ENCODE measurements around the gene ATRIP.

ATRIP gene

DNA sequence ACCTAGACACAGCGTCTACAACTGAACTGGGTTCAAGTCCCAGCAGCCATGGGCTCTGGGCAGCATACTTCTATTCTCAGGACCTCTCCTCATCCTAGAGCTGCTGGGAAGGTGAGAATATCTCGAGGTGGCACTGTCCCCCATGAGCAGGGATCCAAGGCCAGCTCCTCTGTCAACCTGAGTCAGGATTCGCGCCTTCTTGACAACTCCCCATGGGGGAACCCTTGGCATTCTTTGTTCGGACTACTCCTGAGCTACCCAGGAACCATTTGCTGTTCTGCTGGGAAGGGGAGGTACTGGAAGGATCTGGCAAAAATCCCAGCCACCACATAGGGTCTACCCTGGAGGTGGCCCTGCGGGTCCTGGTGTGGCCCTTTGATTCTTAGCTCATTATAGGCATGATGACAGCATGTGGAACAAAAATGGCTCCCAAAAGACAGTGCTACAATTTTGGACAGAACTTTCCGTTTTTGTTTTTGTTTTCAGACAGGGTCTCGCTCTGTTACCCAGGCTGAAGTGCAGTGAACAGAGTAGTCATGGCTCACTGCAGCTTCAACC, 38.9 kb upstream of the ATRIP start:
- no peak for TF ChIP-seq EZH2phosphoT487 (IDR thresholded peaks at IDR 0.05; ENCODE audit: borderline replicate concordance, low read length)
- TF ChIP-seq, protein P1, sequence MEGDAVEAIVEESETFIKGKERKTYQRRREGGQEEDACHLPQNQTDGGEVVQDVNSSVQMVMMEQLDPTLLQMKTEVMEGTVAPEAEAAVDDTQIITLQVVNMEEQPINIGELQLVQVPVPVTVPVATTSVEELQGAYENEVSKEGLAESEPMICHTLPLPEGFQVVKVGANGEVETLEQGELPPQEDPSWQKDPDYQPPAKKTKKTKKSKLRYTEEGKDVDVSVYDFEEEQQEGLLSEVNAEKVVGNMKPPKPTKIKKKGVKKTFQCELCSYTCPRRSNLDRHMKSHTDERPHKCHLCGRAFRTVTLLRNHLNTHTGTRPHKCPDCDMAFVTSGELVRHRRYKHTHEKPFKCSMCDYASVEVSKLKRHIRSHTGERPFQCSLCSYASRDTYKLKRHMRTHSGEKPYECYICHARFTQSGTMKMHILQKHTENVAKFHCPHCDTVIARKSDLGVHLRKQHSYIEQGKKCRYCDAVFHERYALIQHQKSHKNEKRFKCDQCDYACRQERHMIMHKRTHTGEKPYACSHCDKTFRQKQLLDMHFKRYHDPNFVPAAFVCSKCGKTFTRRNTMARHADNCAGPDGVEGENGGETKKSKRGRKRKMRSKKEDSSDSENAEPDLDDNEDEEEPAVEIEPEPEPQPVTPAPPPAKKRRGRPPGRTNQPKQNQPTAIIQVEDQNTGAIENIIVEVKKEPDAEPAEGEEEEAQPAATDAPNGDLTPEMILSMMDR (IDR thresholded peaks at IDR 0.05; ENCODE audit: low read depth, low read length, poor library complexity, severe bottlenecking): no peak
- Histone ChIP-seq H3K4me2 (ENCODE audit: low read length) (no peak overlapping the region), H3K4me3 (ENCODE audit: low read length) (no peak overlapping the region), H3K27ac (ENCODE audit: low read depth, low read length) (no peak overlapping the region), H3K27me3 (ENCODE audit: control insufficient read depth, low read length) (no peaks in the 10 kb centered on the region), H3K36me3 (ENCODE audit: control insufficient read depth, low read length) (no peaks in the 10 kb centered on the region), H4K20me1 (ENCODE audit: control insufficient read depth, insufficient read depth, low read depth, low read length) (no peaks in the 10 kb centered on the region), H3K9me2 (replicated peaks; ENCODE audit: control insufficient read depth, low read length) (no peaks in the 10 kb centered on the region), H3K9me3 (ENCODE audit: control insufficient read depth, insufficient read depth, low read length) (no peaks in the 10 kb centered on the region), H3K4me1 (ENCODE audit: control insufficient read depth, low read length) (no peaks in the 10 kb centered on the region), H3K79me2 (ENCODE audit: control insufficient read depth, low read length) (no peaks in the 10 kb centered on the region), H3F3A (ENCODE audit: control insufficient read depth, insufficient read depth) (no peaks in the 10 kb centered on the region)

DNA sequence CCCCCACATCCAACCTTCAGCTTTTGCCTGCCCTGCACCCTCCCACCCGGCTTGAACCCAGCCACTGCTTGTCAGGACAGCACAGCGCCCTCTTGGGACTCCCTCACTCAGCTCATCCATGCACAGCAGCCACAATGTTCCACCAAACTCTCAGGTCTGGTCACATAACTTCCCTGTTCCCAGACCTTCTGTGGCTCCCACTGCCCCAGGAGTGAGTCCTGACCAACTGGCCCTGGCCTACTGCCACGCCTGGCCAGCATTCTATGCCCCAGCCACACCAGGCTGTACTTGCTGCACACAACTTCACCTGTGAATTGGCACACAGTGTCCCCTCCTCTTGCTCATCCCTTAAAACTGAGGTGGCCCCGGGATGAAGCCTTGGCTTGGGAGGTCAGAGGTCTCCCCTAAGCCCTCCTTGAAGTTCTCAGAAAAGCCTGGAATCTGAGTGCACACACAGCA, 37.7 kb upstream of the ATRIP start:
- no peak overlapping the region for H3K27ac ChIP-seq (ENCODE audit: low read depth, low read length)
- no peak for TF ChIP-seq EZH2phosphoT487 (IDR thresholded peaks at IDR 0.05; ENCODE audit: borderline replicate concordance, low read length)
- TF ChIP-seq, protein P1 (IDR thresholded peaks at IDR 0.05; ENCODE audit: low read depth, low read length, poor library complexity, severe bottlenecking): peak; percentile 64
- H3K4me1 ChIP-seq (ENCODE audit: control insufficient read depth, low read length): no peaks in the 10 kb centered on the region

DNA sequence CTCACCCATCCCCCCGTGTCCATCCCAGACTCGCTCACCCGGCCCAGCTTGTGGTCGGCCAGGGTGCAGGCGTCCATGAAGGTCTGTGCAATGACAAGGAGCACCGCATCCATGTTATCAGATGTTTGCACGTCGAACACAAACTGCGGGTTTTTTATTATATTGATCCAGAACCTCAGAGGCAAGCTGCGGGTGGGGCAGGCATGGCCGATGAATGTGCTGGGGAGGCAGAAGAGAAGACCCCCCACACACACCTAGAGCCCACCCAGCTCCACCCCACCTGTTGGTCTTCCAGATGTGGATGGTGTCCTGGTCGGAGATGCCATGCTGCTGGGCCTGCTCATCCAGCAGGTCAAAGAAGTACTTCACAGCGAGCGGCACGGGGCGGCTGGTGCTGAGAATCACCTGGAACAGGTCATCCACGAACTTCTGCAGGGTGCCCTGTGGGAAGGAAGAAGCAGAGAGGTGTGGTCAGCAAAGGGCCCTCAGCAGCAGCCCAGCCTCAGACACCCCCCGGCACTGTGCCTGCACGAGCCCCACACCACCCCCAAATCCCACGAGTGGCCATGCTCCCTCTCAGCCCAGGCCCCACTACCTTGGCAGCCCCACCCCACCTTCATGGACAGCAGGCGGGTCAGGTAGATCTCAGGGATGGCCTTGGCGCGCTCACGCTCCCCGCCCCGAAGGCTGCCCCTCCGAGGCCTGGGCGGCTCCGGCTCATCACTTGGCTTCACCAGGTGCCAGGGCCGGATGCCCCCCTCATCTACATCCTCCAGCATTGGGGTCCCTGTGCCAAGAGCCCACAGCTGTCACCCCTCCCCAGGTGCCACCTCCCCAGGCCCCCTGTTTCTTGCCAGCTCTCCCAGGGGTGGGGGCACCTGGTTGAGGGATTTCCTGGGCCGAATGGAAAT, 37.0 kb upstream of the ATRIP start:
- Histone ChIP-seq H3K27ac (ENCODE audit: low read depth, low read length) (no peak overlapping the region), H3K36me3 (ENCODE audit: control insufficient read depth, low read length) (no peaks in the 10 kb centered on the region), H3K4me1 (ENCODE audit: control insufficient read depth, low read length) (no peaks in the 10 kb centered on the region), H3K27me3 (ENCODE audit: control insufficient read depth, low read length) (no peaks in the 10 kb centered on the region), H3K4me2 (ENCODE audit: low read length) (no peak overlapping the region), H3K9me3 (ENCODE audit: control insufficient read depth, insufficient read depth, low read length) (no peaks in the 10 kb centered on the region), H3K4me3 (ENCODE audit: low read length) (no peak overlapping the region), H4K20me1 (ENCODE audit: control insufficient read depth, insufficient read depth, low read depth, low read length) (no peaks in the 10 kb centered on the region), H3K9me2 (replicated peaks; ENCODE audit: control insufficient read depth, low read length) (no peaks in the 10 kb centered on the region), H3F3A (ENCODE audit: control insufficient read depth, insufficient read depth) (no peaks in the 10 kb centered on the region), H3K79me2 (ENCODE audit: control insufficient read depth, low read length) (no peaks in the 10 kb centered on the region)
- TF ChIP-seq, protein P1 (IDR thresholded peaks at IDR 0.05; ENCODE audit: low read depth, low read length, poor library complexity, severe bottlenecking): no peak
- TF ChIP-seq EZH2phosphoT487 (IDR thresholded peaks at IDR 0.05; ENCODE audit: borderline replicate concordance, low read length): no peak

More for the DNA sequence above, 37.7 kb upstream of the ATRIP start:
- no peaks in the 10 kb centered on the region for H3F3A ChIP-seq (ENCODE audit: control insufficient read depth, insufficient read depth)
- H3K79me2 ChIP-seq (ENCODE audit: control insufficient read depth, low read length): no peaks in the 10 kb centered on the region
- H3K9me2 ChIP-seq (replicated peaks; ENCODE audit: control insufficient read depth, low read length): no peaks in the 10 kb centered on the region
- no peaks in the 10 kb centered on the region for H3K9me3 ChIP-seq (ENCODE audit: control insufficient read depth, insufficient read depth, low read length)
- H3K4me2 ChIP-seq (ENCODE audit: low read length): no peak overlapping the region
- H3K36me3 ChIP-seq (ENCODE audit: control insufficient read depth, low read length): no peaks in the 10 kb centered on the region
- H3K4me3 ChIP-seq (ENCODE audit: low read length): no peak overlapping the region
- no peaks in the 10 kb centered on the region for H4K20me1 ChIP-seq (ENCODE audit: control insufficient read depth, insufficient read depth, low read depth, low read length)
- no peaks in the 10 kb centered on the region for H3K27me3 ChIP-seq (ENCODE audit: control insufficient read depth, low read length)
